CD8-positive, alpha-beta memory T cell (primary cell): ENCODE measurements around the gene ZNF24. TPM values are rescaled to one million over a fixed set of nuclear protein-coding genes. Genes with fewer than 3 reads are reported as not detected.

Experiments used
- CTCF ChIA-PET: fragments of 350-600 bp; sonication (Branson Sonifier 250); formaldehyde crosslinking; loops from one replicate; lab custom pipeline; 2021; ENCODE audit warnings: antibody characterized with exemption; lab: Charles Lee
- POLR2A ChIA-PET: fragments of 350-600 bp; sonication (Branson Sonifier 250); formaldehyde crosslinking; loops from one replicate; lab custom pipeline; 2021; ENCODE audit warnings: antibody characterized with exemption; lab: Charles Lee
- DNase-seq, 5 donors: peaks; one replicate each; pipeline versions ENCODE4 v3.0.0 to v3.0.0-alpha.2; 2020 to 2022; ENCODE audit warnings: mixed read lengths in 1 of 5
- H3K27ac ChIP-seq: one replicate; pipeline ENCODE4 v1.7.0; 2013; ENCODE audit warnings: low read depth, mild to moderate bottlenecking, low read length, moderate library complexity
- H3K27me3 ChIP-seq: 2 replicates; pipeline ENCODE4 v1.7.0; 2013; ENCODE audit warnings: low read length, mild to moderate bottlenecking; ENCODE audit not compliant: insufficient read depth, poor library complexity, severe bottlenecking
- H3K36me3 ChIP-seq: 2 replicates; pipeline ENCODE4 v1.7.0; 2013; ENCODE audit warnings: mild to moderate bottlenecking, low read length, moderate library complexity; ENCODE audit not compliant: insufficient read depth
- H3K4me1 ChIP-seq: 2 replicates; pipeline ENCODE4 v1.7.0; 2013; ENCODE audit warnings: mild to moderate bottlenecking, low read length, moderate library complexity; ENCODE audit not compliant: insufficient read depth
- H3K4me3 ChIP-seq: 2 replicates; pipeline ENCODE4 v1.7.0; 2013; ENCODE audit warnings: mild to moderate bottlenecking, low read length
- H3K9me3 ChIP-seq: 2 replicates; pipeline ENCODE4 v1.7.0; 2013; ENCODE audit warnings: mild to moderate bottlenecking, low read length
- H3K27ac Mint-ChIP-seq, 8 donors: one replicate each; pipeline ENCODE4 v1.8.0; 2020 to 2021; ENCODE audit warnings: mixed read lengths in 8 of 8, mild to moderate bottlenecking in 6 of 8, inconsistent platforms in 3 of 8, moderate library complexity in 3 of 8
- H3K27me3 Mint-ChIP-seq, 2 donors: one replicate each; pipeline ENCODE4 v1.8.0; 2020 to 2021; ENCODE audit warnings: mixed read lengths in 2 of 2, mild to moderate bottlenecking in 1 of 2, moderate library complexity in 1 of 2
- H3K36me3 Mint-ChIP-seq, 3 donors: one replicate each; pipeline ENCODE4 v1.8.0; 2020 to 2021; ENCODE audit warnings: mixed read lengths in 3 of 3, inconsistent platforms in 1 of 3, mild to moderate bottlenecking in 1 of 3
- H3K4me1 Mint-ChIP-seq, 3 donors: one replicate each; pipeline ENCODE4 v1.8.0; 2020 to 2021; ENCODE audit warnings: mixed read lengths in 3 of 3, inconsistent platforms in 1 of 3, mild to moderate bottlenecking in 1 of 3
- H3K4me3 Mint-ChIP-seq, 7 donors: one replicate each; pipeline ENCODE4 v1.8.0; 2020 to 2021; ENCODE audit warnings: mixed read lengths in 7 of 7, mild to moderate bottlenecking in 6 of 7, moderate library complexity in 4 of 7, inconsistent platforms in 2 of 7
- H3K9me3 Mint-ChIP-seq, 5 donors: one replicate each; pipeline ENCODE4 v1.8.0; 2020 to 2022; ENCODE audit warnings: mixed read lengths in 5 of 5, mild to moderate bottlenecking in 3 of 5, moderate library complexity in 2 of 5, inconsistent platforms in 1 of 5
- polyA plus RNA-seq: library from polyadenylated mRNA; unstranded; fragments of 300-500 nt; fragmentation: Illumina TruSeq; gene quantifications from one replicate; pipeline ENCODE4 v1.2.3, GENCODE V29; 2021
- total RNA-seq, 2 experiments: library from RNA; stranded (reverse); gene quantifications; one replicate each; pipeline ENCODE4 v1.2.3, GENCODE V29; 2021

Gene ZNF24
- total RNA-seq (10 to 100 TPM; 52.1 to 52.6 TPM), polyA plus RNA-seq (100 TPM)

- CTCF ChIA-PET = interaction anchor here (0.9 to 1.6 kb wide), 8 partner anchors 10 to 318 kb away, joined by 3 to 8 read pairs (median 4); partner anchors contain the start of genes ZNF397 and ZSCAN30
- Mint-ChIP-seq H3K27me3 (no peaks in the 10 kb centered on the region), H3K36me3 (peaks cover 0 to 35% (median 7%) of the 10 kb centered on the region in 3 donors), H3K4me1 (peaks cover 44 to 61% (median 47%) of the 10 kb centered on the region in 3 donors), H3K9me3 (no peaks in the 10 kb centered on the region), H3K27ac (peak within 1 kb of the TSS; percentile 93 to 99 (median 98)), H3K4me3 (peak within 1 kb of the TSS; percentile 96 to 99 (median 97))
- peaks cover 14% of the 10 kb centered on the region for H3K36me3 ChIP-seq
- peak within 1 kb of the TSS; percentile 99 for H3K27ac ChIP-seq
- peak; percentile 86 to 96 (median 89) for DNase-seq
- H3K4me1 ChIP-seq = peaks cover 36% of the 10 kb centered on the region
- no peaks in the 10 kb centered on the region for H3K27me3 ChIP-seq
- H3K9me3 ChIP-seq = no peaks in the 10 kb centered on the region
- peak within 1 kb of the TSS; percentile 88 for H3K4me3 ChIP-seq
- POLR2A ChIA-PET = interaction anchor here (0.6 to 2.3 kb wide), 6 partner anchors 42 to 367 kb away, joined by 3 to 10 read pairs (median 4); partner anchors contain the start of genes MAPRE2, ZNF397 and ZSCAN30
Measured at GRCh38 chr18:35343936-35344735, at the start of gene ZNF24. Gene ZNF24 (minus strand): TSS chr18:35344420. CDS start chr18:35340650, 3,770 bp downstream.

GRCh38 chr18:35393716-35394115 lies 49.5 kb upstream of the ZNF24 start:
- Histone ChIP-seq H3K27me3 (no peaks in the 10 kb centered on the region), H3K36me3 (no peaks in the 10 kb centered on the region), H3K9me3 (no peaks in the 10 kb centered on the region), H3K27ac (no peak overlapping the region), H3K4me3 (no peak overlapping the region), H3K4me1 (no peaks in the 10 kb centered on the region)
- Mint-ChIP-seq H3K36me3 (peaks cover 0 to 4% (median 2%) of the 10 kb centered on the region in 3 donors), H3K4me3 (no peak overlapping the region), H3K4me1 (no peaks in the 10 kb centered on the region), H3K27ac (no peak overlapping the region), H3K9me3 (peaks cover 0 to 4% (median 0%) of the 10 kb centered on the region in 5 donors), H3K27me3 (peaks cover 2 to 41% of the 10 kb centered on the region in 2 donors)
- ChIA-PET CTCF (no interaction called here), POLR2A (no interaction called here)
- no peak for DNase-seq

- Mint-ChIP-seq H3K27ac (peak overlapping the region in 1 of 8 donors; percentile 24), H3K4me3 (no peak overlapping the region), H3K36me3 (peaks cover 0 to 4% (median 2%) of the 10 kb centered on the region in 3 donors), H3K27me3 (peaks cover 2 to 40% of the 10 kb centered on the region in 2 donors), H3K9me3 (peaks cover 0 to 4% (median 0%) of the 10 kb centered on the region in 5 donors), H3K4me1 (peaks cover 0 to under 1% (median 0%) of the 10 kb centered on the region in 3 donors)
- DNase-seq = no peak
- H3K27ac ChIP-seq = no peak overlapping the region
- no peaks in the 10 kb centered on the region for H3K36me3 ChIP-seq
- H3K4me3 ChIP-seq = no peak overlapping the region
- H3K9me3 ChIP-seq = no peaks in the 10 kb centered on the region
- no peaks in the 10 kb centered on the region for H3K4me1 ChIP-seq
- ChIA-PET CTCF (no interaction called here), POLR2A (no interaction called here)
- H3K27me3 ChIP-seq = no peaks in the 10 kb centered on the region
Measured at GRCh38 chr18:35392375-35392774, 48.2 kb upstream of the ZNF24 start.

- no peak overlapping the region for H3K4me3 ChIP-seq
- H3K27ac ChIP-seq = no peak overlapping the region
- POLR2A ChIA-PET = no interaction called here
- DNase-seq = no peak
- H3K27ac Mint-ChIP-seq = no peak overlapping the region
- H3K36me3 ChIP-seq = no peaks in the 10 kb centered on the region
- peaks cover 4 to 37% of the 10 kb centered on the region in 2 donors for H3K27me3 Mint-ChIP-seq
- H3K27me3 ChIP-seq = no peaks in the 10 kb centered on the region
- peaks cover 0 to 4% (median 0%) of the 10 kb centered on the region in 5 donors for H3K9me3 Mint-ChIP-seq
- no peaks in the 10 kb centered on the region for H3K9me3 ChIP-seq
- CTCF ChIA-PET = no interaction called here
- peaks cover 0 to 4% (median 2%) of the 10 kb centered on the region in 3 donors for H3K36me3 Mint-ChIP-seq
- peaks cover 6 to 10% (median 7%) of the 10 kb centered on the region in 3 donors for H3K4me1 Mint-ChIP-seq
- no peaks in the 10 kb centered on the region for H3K4me1 ChIP-seq
- H3K4me3 Mint-ChIP-seq = no peak overlapping the region
Measured at GRCh38 chr18:35390951-35391700, 46.9 kb upstream of the ZNF24 start.

GRCh38 chr18:35389095-35389618 lies 44.9 kb upstream of the ZNF24 start:
- H3K4me3 Mint-ChIP-seq = no peak overlapping the region
- peaks cover 0 to 4% (median 2%) of the 10 kb centered on the region in 3 donors for H3K36me3 Mint-ChIP-seq
- ChIA-PET POLR2A (no interaction called here), CTCF (interaction anchor here (1.4 kb wide), 1 partner anchor 9 kb away, joined by 4 read pairs; no protein-coding TSS in a partner anchor)
- H3K9me3 ChIP-seq = no peaks in the 10 kb centered on the region
- DNase-seq = no peak
- no peak overlapping the region for H3K4me3 ChIP-seq
- H3K36me3 ChIP-seq = no peaks in the 10 kb centered on the region
- H3K27ac Mint-ChIP-seq = no peak overlapping the region
- H3K4me1 ChIP-seq = no peaks in the 10 kb centered on the region
- peaks cover 7 to 35% of the 10 kb centered on the region in 2 donors for H3K27me3 Mint-ChIP-seq
- peaks cover 0 to 4% (median 0%) of the 10 kb centered on the region in 5 donors for H3K9me3 Mint-ChIP-seq
- no peak overlapping the region for H3K27ac ChIP-seq
- peaks cover 6 to 10% (median 7%) of the 10 kb centered on the region in 3 donors for H3K4me1 Mint-ChIP-seq
- no peaks in the 10 kb centered on the region for H3K27me3 ChIP-seq

- H3K27me3 ChIP-seq = no peaks in the 10 kb centered on the region
- ChIA-PET CTCF (interaction anchor here (1.0 to 1.5 kb wide), 11 partner anchors 8 to 347 kb away, joined by 3 to 9 read pairs (median 5); partner anchors contain the start of genes INO80C and ZNF397), POLR2A (interaction anchor here (1.0 to 1.1 kb wide), 3 partner anchors 10 to 300 kb away, joined by 3 to 5 read pairs (median 3); partner anchors contain the start of genes ZNF24 and ZNF396)
- Mint-ChIP-seq H3K9me3 (no peaks in the 10 kb centered on the region), H3K36me3 (no peaks in the 10 kb centered on the region), H3K27me3 (peaks cover 11 to 34% of the 10 kb centered on the region in 2 donors), H3K27ac (peak overlapping the region in 1 of 8 donors; percentile 4), H3K4me1 (peaks cover 6 to 10% (median 7%) of the 10 kb centered on the region in 3 donors), H3K4me3 (no peak overlapping the region)
- DNase-seq = no peak
- no peak overlapping the region for H3K4me3 ChIP-seq
- H3K36me3 ChIP-seq = no peaks in the 10 kb centered on the region
- H3K9me3 ChIP-seq = no peaks in the 10 kb centered on the region
- H3K27ac ChIP-seq = no peak overlapping the region
- no peaks in the 10 kb centered on the region for H3K4me1 ChIP-seq
Measured at GRCh38 chr18:35387152-35387571, 42.9 kb upstream of the ZNF24 start.

GRCh38 chr18:35386600-35387100 lies 42.4 kb upstream of the ZNF24 start:
- Mint-ChIP-seq H3K36me3 (no peaks in the 10 kb centered on the region), H3K9me3 (no peaks in the 10 kb centered on the region), H3K4me1 (peaks cover 6 to 10% (median 7%) of the 10 kb centered on the region in 3 donors), H3K27me3 (peaks cover 11 to 34% of the 10 kb centered on the region in 2 donors), H3K27ac (peak overlapping the region in 3 of 8 donors; percentile 4 to 60 (median 58)), H3K4me3 (peak overlapping the region in 3 of 7 donors; percentile 24 to 45 (median 42))
- no peaks in the 10 kb centered on the region for H3K4me1 ChIP-seq
- H3K4me3 ChIP-seq = no peak overlapping the region
- no peaks in the 10 kb centered on the region for H3K27me3 ChIP-seq
- H3K36me3 ChIP-seq = no peaks in the 10 kb centered on the region
- H3K9me3 ChIP-seq = no peaks in the 10 kb centered on the region
- peak; percentile 47 to 76 (median 63) for DNase-seq
- ChIA-PET CTCF (interaction anchor here (0.6 to 1.7 kb wide), 14 partner anchors 9 to 565 kb away, joined by 3 to 9 read pairs (median 5); partner anchors contain the start of genes INO80C, ZNF396 and ZNF397), POLR2A (interaction anchor here (0.6 to 1.1 kb wide), 4 partner anchors 10 to 299 kb away, joined by 3 to 5 read pairs (median 3); partner anchors contain the start of genes ZNF24 and ZNF396)
- no peak overlapping the region for H3K27ac ChIP-seq
